Fibroblast of mammary gland (primary cell): Measurements from ENCODE around the gene MAVS.

Experiments
- DNase-seq: peaks from one replicate; pipeline ENCODE4 v3.0.0-alpha.2; 2010; ENCODE audit warnings: low read depth
- H3K4me3 ChIP-seq: 2 replicates; pipeline ENCODE4 v1.5.1; 2011; ENCODE audit warnings: low read depth, mild to moderate bottlenecking, low read length, moderate library complexity; ENCODE audit not compliant: control insufficient read depth
- CTCF ChIP-seq: conservative IDR thresholded peaks from 2 replicates; pipeline ENCODE4 v1.5.1; 2011; ENCODE audit warnings: low read depth, low read length, inconsistent platforms; ENCODE audit not compliant: control insufficient read depth, insufficient read depth

The MAVS gene

GRCh38 chr20:3846740-3847428, at the start of gene MAVS:
TSS of gene MAVS (plus strand) at chr20:3846834. CDS start at chr20:3854625, 7,791 bp downstream.
- peak within 1 kb of the TSS; percentile 81 for H3K4me3 ChIP-seq
- no peak for TF ChIP-seq CTCF
- peak; percentile 63 for DNase-seq

GRCh38 chr20:3797226-3797545, 49.4 kb upstream of the MAVS start:
- no peak for TF ChIP-seq CTCF
- no peak for DNase-seq
- H3K4me3 ChIP-seq: peak overlapping the region; percentile 74

- no peak for DNase-seq
- H3K4me3 ChIP-seq: peak overlapping the region; percentile 74
- TF ChIP-seq CTCF: no peak
Measured at GRCh38 chr20:3797592-3798372, 48.9 kb upstream of the MAVS start.

GRCh38 chr20:3798373-3798768, 48.3 kb upstream of the MAVS start:
- peak overlapping the region; percentile 74 for H3K4me3 ChIP-seq

GRCh38 chr20:3798908-3799248, 47.8 kb upstream of the MAVS start:
- TF ChIP-seq CTCF: no peak
- no peak for DNase-seq
- peak overlapping the region; percentile 74 for H3K4me3 ChIP-seq

More at GRCh38 chr20:3798373-3798768, 48.3 kb upstream of the MAVS start:
- no peak for DNase-seq
- no peak for TF ChIP-seq CTCF

GRCh38 chr20:3800256-3800877, 46.3 kb upstream of the MAVS start:
- H3K4me3 ChIP-seq: no peak overlapping the region
- DNase-seq: no peak
- TF ChIP-seq CTCF: no peak
